Pancreas (tissue), 10 donors: ENCODE measurements around the gene MACROD2. TPM values are rescaled to one million over a fixed set of nuclear protein-coding genes. Genes with fewer than 3 reads are reported as not detected.

Experiments used
- ATAC-seq, 4 donors: fragments of 200-7000 bp; cut with Tn5 transposase; one replicate each; pipeline versions ENCODE4 v1.8.0 to v1.9.1; 2020; ENCODE audit warnings: mild to moderate bottlenecking in 4 of 4, moderate library complexity in 4 of 4
- DNase-seq, 6 donors: peaks; one replicate each; pipeline ENCODE4 v3.0.0-alpha.2; 2020
- FAIRE-seq: peaks from 2 replicates; lab custom pipeline; 2012; peaks lifted over from hg19 to GRCh38; lab: Jason Lieb, UNC
- H3K27ac ChIP-seq, 4 donors: fragments of 200-600 bp; sonication (generic); 1 replicate in 3 of 4; 2 replicates in 1 of 4; pipeline versions ENCODE4 v1.5.0 to v1.8.0; 2020
- H3K27me3 ChIP-seq, 4 donors: fragments of 200-600 bp; one replicate each; pipeline ENCODE4 v1.8.0; 2021
- H3K36me3 ChIP-seq, 3 donors: fragments of 200-600 bp; sonication (generic) in 1 of 3; one replicate each; pipeline versions ENCODE4 v1.5.0 to v1.8.0; 2020 to 2021
- H3K4me1 ChIP-seq, 3 donors: fragments of 200-600 bp; one replicate each; pipeline ENCODE4 v1.8.0; 2021
- H3K4me3 ChIP-seq, 4 donors: fragments of 200-600 bp; sonication (generic) in 2 of 4; one replicate each; pipeline versions ENCODE4 v1.5.0 to v1.8.0; 2020 to 2021
- H3K9me3 ChIP-seq, 4 donors: fragments of 200-600 bp; one replicate each; pipeline ENCODE4 v1.8.0; 2021
- CTCF ChIP-seq, 4 donors: fragments of 200-600 bp; sonication (generic) in 3 of 4; IDR thresholded peaks; one replicate each; pipeline versions ENCODE4 v1.5.0 to v1.8.0; 2021; ENCODE audit warnings: antibody characterized with exemption in 4 of 4
- WGBS, 2 donors: extraction: QIAGEN DNeasy Blood & Tissue Kit; methylation state at CpG; one replicate each; pipeline ENCODE4 v1.1.7; 2013; 5-methylcytosine and 5-hydroxymethylcytosine counted together
- intact Hi-C, 3 donors: fragments of 100-400 bp; cut with DNase I; formaldehyde crosslinking; loops; one replicate each; pipeline versions ENCODE4 v1.11.1 to v1.14.2; 2022
- polyA plus RNA-seq, 2 donors: library from polyadenylated mRNA; stranded (reverse); fragments of 200-250 nt; gene quantifications; one replicate each; pipeline ENCODE4 v1.2.3, GENCODE V29; 2013
- total RNA-seq, 6 donors: library from RNA; stranded (reverse); fragmentation: NEBNext Ultra II Directional in 4 of 6; extraction: Animal tissue kit (Norgen Biotek cat#: 25700) in 4 of 6; gene quantifications; one replicate each; pipeline versions ENCODE4 v1.2.1 to v1.2.4, GENCODE V29; 2021 to 2023
- donor health status: healthy with polysubstance abuse.
- donor health status: DM: no; HTN: no; CAD: no; lungs with moderate emphysema.
- donor health status: DM: no; HTN: no; CAD: no.
- donor health status: control.
- donor health status: control.
- donor health status: Bipolar disorder and iron deficiency.
- donor health status: DM: yes; HTN: yes; CAD: no.
- donor health status: DM: no; HTN: no; CAD: no.
- donor health status: DM: no; HTN: no; CAD: no.
- donor health status: DM: yes; HTN: yes; CAD: no.

The MACROD2 gene
- total and polyA plus RNA-seq, 8 donors = 1.7 to 4.9 (median 2.7) TPM

DNA sequence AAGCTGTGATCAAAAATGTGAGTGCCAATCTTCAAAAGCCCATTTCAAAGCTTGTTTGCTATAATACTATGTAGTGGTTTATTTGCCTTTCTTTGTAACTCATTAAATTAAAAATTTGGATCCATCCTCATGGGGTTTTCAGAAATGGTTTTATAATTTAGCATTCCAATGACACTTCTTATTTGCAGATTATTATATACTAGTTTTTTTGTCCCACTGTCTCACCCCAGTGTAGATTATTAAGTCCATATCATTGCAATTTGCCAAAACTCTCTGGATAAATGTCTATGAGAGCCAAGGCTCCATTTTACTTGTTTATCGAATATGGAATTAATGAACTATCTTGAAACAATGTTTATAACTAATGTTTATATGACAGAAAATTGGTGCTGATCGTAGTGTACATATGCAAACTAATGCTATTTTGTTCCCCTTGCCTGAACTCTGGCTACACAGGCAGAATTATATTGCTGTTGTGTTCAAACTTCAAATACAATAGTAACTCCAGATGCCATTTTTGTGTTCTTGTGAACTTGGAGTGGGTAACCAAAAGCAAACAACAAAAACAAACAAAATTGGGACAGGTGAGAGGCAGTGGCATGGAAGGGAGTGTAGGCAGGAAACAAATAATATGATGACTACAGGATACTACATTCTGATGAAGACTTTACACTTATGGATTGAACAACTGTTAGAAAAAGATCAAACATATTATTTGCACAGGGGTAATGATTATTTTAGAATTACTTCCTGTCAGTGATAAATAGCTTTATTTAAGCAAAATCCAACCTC is 649.2 kb downstream of the MACROD2 start:
- 88 to 96% methylated on average over 2 of the region's 2 CpGs for WGBS, 2 donors
- no peaks in the 10 kb centered on the region for H3K4me1 ChIP-seq
- no peak for ATAC-seq

GRCh38 chr20:14647016-14647415 is 651.7 kb downstream of the MACROD2 start:
- H3K27ac ChIP-seq = no peak overlapping the region
- WGBS, 2 donors = 63% methylated on average over 1 of the region's 1 CpG

More for the DNA sequence above, 649.2 kb downstream of the MACROD2 start:
- Histone ChIP-seq H3K36me3 (no peaks in the 10 kb centered on the region), H3K27me3 (no peaks in the 10 kb centered on the region), H3K9me3 (no peaks in the 10 kb centered on the region), H3K4me3 (no peak overlapping the region), H3K27ac (no peak overlapping the region)
- intact Hi-C loops = no loop called here
- no peak for TF ChIP-seq CTCF (IDR thresholded peaks at IDR 0.05)
- DNase-seq (no peak), FAIRE-seq (no peak)

GRCh38 chr20:14649662-14650061 is 654.3 kb downstream of the MACROD2 start:
- no peaks in the 10 kb centered on the region for H3K9me3 ChIP-seq
- H3K27ac ChIP-seq = no peak overlapping the region
- H3K27me3 ChIP-seq = no peaks in the 10 kb centered on the region
- no peaks in the 10 kb centered on the region for H3K36me3 ChIP-seq
- ATAC-seq (no peak), DNase-seq (no peak), FAIRE-seq (no peak)
- TF ChIP-seq CTCF (IDR thresholded peaks at IDR 0.05) = no peak
- no peaks in the 10 kb centered on the region for H3K4me1 ChIP-seq
- no peak overlapping the region for H3K4me3 ChIP-seq
- 69 to 71% methylated on average over 1 of the region's 1 CpG for WGBS, 2 donors
- intact Hi-C loops = no loop called here

More at GRCh38 chr20:14647016-14647415, 651.7 kb downstream of the MACROD2 start:
- intact Hi-C loops = no loop called here
- no peak for TF ChIP-seq CTCF (IDR thresholded peaks at IDR 0.05)
- no peaks in the 10 kb centered on the region for H3K27me3 ChIP-seq
- FAIRE-seq = no peak
- no peak overlapping the region for H3K4me3 ChIP-seq
- ATAC-seq = no peak
- no peaks in the 10 kb centered on the region for H3K9me3 ChIP-seq
- H3K4me1 ChIP-seq = no peaks in the 10 kb centered on the region
- no peak for DNase-seq
- H3K36me3 ChIP-seq = no peaks in the 10 kb centered on the region

GRCh38 chr20:14657266-14658005 is 662.1 kb downstream of the MACROD2 start:
- 57 to 63% methylated on average over 4 of the region's 4 CpGs for WGBS, 2 donors
- TF ChIP-seq CTCF (IDR thresholded peaks at IDR 0.05) = no peak
- no peak for FAIRE-seq
- no peak overlapping the region for H3K4me3 ChIP-seq
- no peaks in the 10 kb centered on the region for H3K4me1 ChIP-seq
- DNase-seq = no peak
- no peaks in the 10 kb centered on the region for H3K36me3 ChIP-seq
- H3K27me3 ChIP-seq = no peaks in the 10 kb centered on the region
- intact Hi-C loops = no loop called here
- ATAC-seq = no peak
- H3K9me3 ChIP-seq = no peaks in the 10 kb centered on the region
- H3K27ac ChIP-seq = no peak overlapping the region
